Hepatocyte (in vitro differentiated cells): ENCODE data around the gene TBC1D17. TPM values are rescaled to one million over a fixed set of nuclear protein-coding genes. Genes with fewer than 3 reads are reported as not detected.

Experiments used
- DNase-seq: peaks from one replicate; pipeline ENCODE4 v3.0.0-alpha.2; 2016; ENCODE audit warnings: low spot score
- H2AFZ ChIP-seq: fragments of 200-600 bp; sonication (generic); 2 replicates; pipeline ENCODE4 v1.6.0; 2016; ENCODE audit warnings: antibody characterized with exemption, mild to moderate bottlenecking
- H3K27ac ChIP-seq: fragments of 200-600 bp; sonication (generic); 2 replicates; pipeline ENCODE4 v1.5.1; 2016; ENCODE audit warnings: mild to moderate bottlenecking
- H3K27me3 ChIP-seq: fragments of 200-600 bp; sonication (generic); 2 replicates; pipeline ENCODE4 v1.6.1; 2016
- H3K36me3 ChIP-seq: fragments of 200-600 bp; sonication (generic); replicated peaks from 2 replicates; pipeline ENCODE4 v1.5.1; 2016; ENCODE audit warnings: low read depth; ENCODE audit not compliant: insufficient read depth
- H3K4me1 ChIP-seq: fragments of 200-600 bp; sonication (generic); 2 replicates; pipeline ENCODE4 v1.5.1; 2016; ENCODE audit warnings: mild to moderate bottlenecking, moderate library complexity; ENCODE audit not compliant: insufficient read depth
- H3K4me2 ChIP-seq: fragments of 200-600 bp; sonication (generic); 2 replicates; pipeline ENCODE4 v1.6.0; 2016
- H3K4me3 ChIP-seq: fragments of 200-600 bp; sonication (generic); 2 replicates; pipeline ENCODE4 v1.5.1; 2016; ENCODE audit warnings: mild to moderate bottlenecking
- H3K79me2 ChIP-seq: fragments of 200-600 bp; sonication (generic); 2 replicates; pipeline ENCODE4 v1.6.0; 2017; ENCODE audit warnings: mild to moderate bottlenecking
- H3K9me2 ChIP-seq: fragments of 200-600 bp; sonication (generic); replicated peaks from 2 replicates; pipeline ENCODE4 v1.6.0; 2017; ENCODE audit warnings: mild to moderate bottlenecking; ENCODE audit not compliant: insufficient read depth
- H3K9me3 ChIP-seq: fragments of 200-600 bp; sonication (generic); 2 replicates; pipeline ENCODE4 v1.5.1; 2016; ENCODE audit warnings: low read depth, mild to moderate bottlenecking
- H4K20me1 ChIP-seq: fragments of 200-600 bp; sonication (generic); 2 replicates; pipeline ENCODE4 v1.6.0; 2016; ENCODE audit warnings: mild to moderate bottlenecking; ENCODE audit not compliant: insufficient read depth, poor library complexity, severe bottlenecking
- EZH2 ChIP-seq: fragments of 200-600 bp; sonication (generic); IDR thresholded peaks from 2 replicates; pipeline ENCODE4 v1.6.1; 2016; ENCODE audit warnings: antibody characterized with exemption, mild to moderate bottlenecking, borderline replicate concordance
- EZH2phosphoT487 ChIP-seq: fragments of 200-600 bp; sonication (generic); IDR thresholded peaks from one replicate; pipeline ENCODE4 v1.6.1; 2018; ENCODE audit warnings: antibody characterized with exemption, mild to moderate bottlenecking, low read depth, moderate library complexity; ENCODE audit not compliant: unreplicated experiment, severe bottlenecking
- WGBS: methylation state at CpG from one replicate; pipeline ENCODE4 v1.1.6; 2016; ENCODE audit warnings: low lambda C conversion rate; ENCODE audit errors: missing lambda C conversion rate; 5-methylcytosine and 5-hydroxymethylcytosine counted together
- polyA plus RNA-seq: library from polyadenylated mRNA; unstranded; fragments of >200 nt; fragmentation: Nextera tagmentation; extraction: Ambion mirVana; gene quantifications from 2 replicates; pipeline ENCODE4 v1.2.1, GENCODE V29; 2016
- total RNA-seq: library from RNA; depleted of rRNA; stranded (reverse); fragments of >200 nt; gene quantifications from 2 replicates; pipeline ENCODE4 v1.2.3, GENCODE V29; 2014
- TF ChIP-seq, protein P1 (sequence below): fragments of 200-600 bp; sonication (generic); IDR thresholded peaks from 2 replicates; pipeline ENCODE4 v1.5.1; 2016; ENCODE audit warnings: antibody characterized with exemption, mild to moderate bottlenecking; ENCODE audit not compliant: poor library complexity

TBC1D17 gene
- total and polyA plus RNA-seq, 2 experiments from 2014 or later, result 10.7 to 55.1 TPM

DNA sequence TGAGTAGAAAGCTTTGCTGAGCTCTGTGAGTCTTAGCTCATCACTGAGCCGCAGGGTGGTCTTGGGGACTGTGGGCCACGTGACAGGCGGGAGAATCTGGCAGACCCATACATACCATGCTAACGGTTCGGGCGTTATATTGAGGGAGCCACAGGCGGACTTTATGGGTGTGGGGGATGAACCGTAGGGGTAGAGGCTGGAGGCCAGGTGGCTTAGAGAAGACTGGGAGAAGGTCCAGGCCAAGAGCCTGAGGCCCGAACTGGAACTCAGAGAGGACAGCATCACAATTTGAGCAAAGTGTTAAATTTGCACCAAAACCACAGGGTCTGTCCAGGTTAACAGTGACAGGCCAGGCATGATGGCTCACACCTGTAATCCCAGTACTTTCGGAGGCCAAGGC is 36.2 kb downstream of the TBC1D17 start:
- Histone ChIP-seq H2AFZ (no peak overlapping the region), H3K4me1 (peaks cover 10% of the 10 kb centered on the region), H3K27ac (peak overlapping the region; percentile 80), H3K27me3 (no peaks in the 10 kb centered on the region), H3K79me2 (peaks cover 26% of the 10 kb centered on the region), H3K4me2 (no peak overlapping the region), H4K20me1 (no peaks in the 10 kb centered on the region), H3K9me2 (no peaks in the 10 kb centered on the region), H3K9me3 (no peaks in the 10 kb centered on the region), H3K4me3 (no peak overlapping the region), H3K36me3 (no peaks in the 10 kb centered on the region)
- TF ChIP-seq, protein P1, sequence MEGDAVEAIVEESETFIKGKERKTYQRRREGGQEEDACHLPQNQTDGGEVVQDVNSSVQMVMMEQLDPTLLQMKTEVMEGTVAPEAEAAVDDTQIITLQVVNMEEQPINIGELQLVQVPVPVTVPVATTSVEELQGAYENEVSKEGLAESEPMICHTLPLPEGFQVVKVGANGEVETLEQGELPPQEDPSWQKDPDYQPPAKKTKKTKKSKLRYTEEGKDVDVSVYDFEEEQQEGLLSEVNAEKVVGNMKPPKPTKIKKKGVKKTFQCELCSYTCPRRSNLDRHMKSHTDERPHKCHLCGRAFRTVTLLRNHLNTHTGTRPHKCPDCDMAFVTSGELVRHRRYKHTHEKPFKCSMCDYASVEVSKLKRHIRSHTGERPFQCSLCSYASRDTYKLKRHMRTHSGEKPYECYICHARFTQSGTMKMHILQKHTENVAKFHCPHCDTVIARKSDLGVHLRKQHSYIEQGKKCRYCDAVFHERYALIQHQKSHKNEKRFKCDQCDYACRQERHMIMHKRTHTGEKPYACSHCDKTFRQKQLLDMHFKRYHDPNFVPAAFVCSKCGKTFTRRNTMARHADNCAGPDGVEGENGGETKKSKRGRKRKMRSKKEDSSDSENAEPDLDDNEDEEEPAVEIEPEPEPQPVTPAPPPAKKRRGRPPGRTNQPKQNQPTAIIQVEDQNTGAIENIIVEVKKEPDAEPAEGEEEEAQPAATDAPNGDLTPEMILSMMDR, result no peak
- no peak for TF ChIP-seq EZH2
- 93% methylated on average over 10 of the region's 10 CpGs for WGBS
- no peak for DNase-seq

DNA sequence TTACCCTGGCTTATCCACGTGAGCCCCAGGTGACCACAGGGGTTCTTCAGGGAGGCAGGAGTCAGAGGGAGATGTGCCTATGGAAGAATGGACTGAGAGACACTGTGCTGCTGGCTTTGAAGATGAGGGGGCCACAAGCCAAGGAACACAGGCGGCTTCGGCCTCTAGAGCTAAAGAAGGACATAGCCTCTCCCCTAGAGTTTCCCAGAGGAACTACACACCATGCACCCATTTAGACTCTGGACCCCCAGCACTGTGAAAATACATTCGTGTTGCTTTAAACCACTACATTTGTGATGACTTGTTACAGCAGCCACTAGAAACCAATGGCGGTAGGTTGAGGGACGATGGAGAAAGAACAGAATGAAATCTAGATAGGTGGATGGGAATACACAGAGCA is 37.8 kb downstream of the TBC1D17 start:
- H2AFZ ChIP-seq, result no peak overlapping the region
- H3K4me2 ChIP-seq, result no peak overlapping the region
- peaks cover 38% of the 10 kb centered on the region for H3K79me2 ChIP-seq
- TF ChIP-seq, protein P1, result no peak
- TF ChIP-seq EZH2phosphoT487 (no peak), EZH2 (no peak)
- H3K36me3 ChIP-seq, result no peaks in the 10 kb centered on the region
- no peak for DNase-seq
- WGBS, result 98% methylated on average over 6 of the region's 6 CpGs
- H3K4me3 ChIP-seq, result no peak overlapping the region
- H3K9me2 ChIP-seq, result no peaks in the 10 kb centered on the region
- H3K27ac ChIP-seq, result no peak overlapping the region
- H3K27me3 ChIP-seq, result no peaks in the 10 kb centered on the region
- no peaks in the 10 kb centered on the region for H3K9me3 ChIP-seq
- H4K20me1 ChIP-seq, result no peaks in the 10 kb centered on the region
- peaks cover 10% of the 10 kb centered on the region for H3K4me1 ChIP-seq

DNA sequence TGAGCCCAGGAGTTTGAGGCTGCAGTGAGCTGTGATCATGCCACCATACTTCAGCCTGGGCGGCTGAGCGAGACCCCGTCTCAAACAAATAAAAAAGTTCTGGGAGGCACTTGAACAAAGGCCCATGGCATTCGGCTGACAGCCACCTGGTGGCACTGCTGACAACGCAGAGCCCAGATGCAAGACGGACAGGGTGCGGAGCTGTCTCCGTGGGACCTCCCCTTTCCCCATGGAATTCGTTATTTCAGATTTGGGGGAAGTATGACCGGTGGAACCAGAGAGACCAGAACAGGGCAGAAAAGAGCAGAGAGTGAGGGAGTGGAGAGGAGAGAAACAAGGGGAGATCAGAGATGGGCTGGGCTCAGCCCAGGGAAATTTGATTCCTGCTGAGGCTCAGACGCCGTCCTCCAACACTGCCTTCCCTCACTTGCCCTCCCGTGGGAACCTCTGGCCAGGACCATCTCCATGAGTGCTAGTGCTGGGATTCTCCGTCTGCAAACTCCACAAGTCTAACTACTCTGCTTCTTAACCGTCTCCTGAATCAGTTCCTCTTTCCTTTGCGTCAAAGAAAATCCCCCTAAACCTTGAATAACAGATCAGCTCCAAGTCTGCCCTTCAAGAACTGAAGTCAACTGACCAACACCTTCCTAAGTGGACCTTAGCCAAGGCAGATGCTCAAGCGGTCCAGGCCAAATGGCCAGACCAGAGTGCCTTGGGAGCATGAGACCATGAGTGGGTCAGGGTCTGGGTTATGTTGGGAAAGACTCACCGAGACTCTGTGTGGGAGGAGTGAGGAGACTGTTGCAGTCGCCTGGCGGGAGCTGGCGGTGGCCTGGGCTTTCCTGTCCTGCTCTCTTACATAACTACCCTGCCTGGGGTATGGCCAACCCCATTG is 39.6 kb downstream of the TBC1D17 start:
- WGBS, result 90% methylated on average over 21 of the region's 21 CpGs
- TF ChIP-seq EZH2phosphoT487 (no peak), EZH2 (no peak)
- TF ChIP-seq, protein P1, result no peak
- Histone ChIP-seq H3K4me3 (no peak overlapping the region), H3K79me2 (peaks cover 56% of the 10 kb centered on the region), H3K4me1 (peaks cover 10% of the 10 kb centered on the region), H4K20me1 (peaks cover 2% of the 10 kb centered on the region), H3K27me3 (no peaks in the 10 kb centered on the region), H3K4me2 (no peak overlapping the region), H3K9me2 (no peaks in the 10 kb centered on the region), H2AFZ (no peak overlapping the region), H3K9me3 (no peaks in the 10 kb centered on the region), H3K27ac (no peak overlapping the region), H3K36me3 (no peaks in the 10 kb centered on the region)
- DNase-seq, result no peak
